OCI-LY1 (cell line): ENCODE data around the gene LIX1L.
"Not testable (repeated sequence)": the region's sequence is repeated elsewhere in the genome, so short reads cannot be mapped to it uniquely, and the experiment has no call there.

ENCODE experiments used
- H2AFZ ChIP-seq: fragments of 200-600 bp; sonication (generic), shearing (Covaris generic); 2 replicates; pipeline ENCODE4 v1.6.0; 2014; ENCODE audit warnings: antibody characterized with exemption, mild to moderate bottlenecking, low read length
- H3F3A ChIP-seq: fragments of 200-600 bp; sonication (generic), shearing (Covaris generic); 2 replicates; pipeline ENCODE4 v1.6.0; 2014; ENCODE audit warnings: mild to moderate bottlenecking, antibody characterized with exemption, low read length, moderate library complexity; ENCODE audit not compliant: insufficient read depth
- H3K27ac ChIP-seq: fragments of 200-600 bp; sonication (generic); 2 replicates; pipeline ENCODE4 v1.5.1; 2014; ENCODE audit warnings: low read length, mixed run types, mild to moderate bottlenecking, low read depth; ENCODE audit not compliant: poor library complexity, severe bottlenecking
- H3K27me3 ChIP-seq: fragments of 200-600 bp; sonication (generic); 2 replicates; pipeline ENCODE4 v1.6.0; 2014; ENCODE audit warnings: antibody characterized with exemption, mild to moderate bottlenecking, low read length, moderate library complexity; ENCODE audit not compliant: insufficient read depth
- H3K36me3 ChIP-seq: fragments of 200-600 bp; sonication (generic); 2 replicates; pipeline ENCODE4 v1.6.1; 2014; ENCODE audit warnings: mild to moderate bottlenecking, antibody characterized with exemption, low read length, moderate library complexity, mixed read lengths; ENCODE audit not compliant: insufficient read depth
- H3K4me1 ChIP-seq: fragments of 200-600 bp; sonication (generic); 2 replicates; pipeline ENCODE4 v1.5.1; 2014; ENCODE audit warnings: mild to moderate bottlenecking, low read length, moderate library complexity; ENCODE audit not compliant: insufficient read depth, severe bottlenecking
- H3K4me2 ChIP-seq: fragments of 200-600 bp; sonication (generic), shearing (Covaris generic); 2 replicates; pipeline ENCODE4 v1.6.1; 2014; ENCODE audit warnings: low read length
- H3K4me3 ChIP-seq: fragments of 200-600 bp; sonication (generic); 2 replicates; pipeline ENCODE4 v1.5.1; 2014; ENCODE audit warnings: low read length, low read depth, mild to moderate bottlenecking, mixed read lengths; ENCODE audit not compliant: poor library complexity, severe bottlenecking
- H3K79me2 ChIP-seq: fragments of 200-600 bp; shearing (Covaris generic); 2 replicates; pipeline ENCODE4 v1.6.1; 2016; ENCODE audit warnings: mixed run types, low read length, mixed read lengths; ENCODE audit not compliant: insufficient read depth
- H3K9ac ChIP-seq: fragments of 200-600 bp; sonication (generic), shearing (Covaris generic); 2 replicates; pipeline ENCODE4 v1.6.1; 2014; ENCODE audit warnings: mild to moderate bottlenecking, low read length, mixed read lengths
- H3K9me2 ChIP-seq: fragments of 200-600 bp; sonication (generic), shearing (Covaris generic); 2 replicates; pipeline ENCODE4 v1.6.1; 2014; ENCODE audit warnings: low read depth, mild to moderate bottlenecking, low read length, mixed read lengths
- H3K9me3 ChIP-seq: fragments of 200-600 bp; shearing (Covaris generic); 2 replicates; pipeline ENCODE4 v1.6.1; 2014; ENCODE audit warnings: low read length, mixed read lengths
- H4K20me1 ChIP-seq: fragments of 200-600 bp; sonication (generic), shearing (Covaris generic); 2 replicates; pipeline ENCODE4 v1.6.0; 2016; ENCODE audit warnings: mild to moderate bottlenecking, low read length; ENCODE audit not compliant: insufficient read depth
- CTCF ChIP-seq: fragments of 200-600 bp; sonication (generic), shearing (Covaris generic); IDR thresholded peaks from 2 replicates; pipeline ENCODE4 v1.5.1; 2017; ENCODE audit warnings: mild to moderate bottlenecking, antibody characterized with exemption, low read length, moderate library complexity, mixed read lengths
- EZH2 ChIP-seq: fragments of 200-600 bp; sonication (generic), shearing (Covaris generic); IDR thresholded peaks from 2 replicates; pipeline ENCODE4 v1.8.0; 2017; ENCODE audit warnings: borderline replicate concordance, mixed run types, mild to moderate bottlenecking, antibody characterized with exemption, low read length, moderate library complexity, mixed read lengths

Gene LIX1L

GRCh38 chr1:145935708-145936107 is 22.1 kb downstream of the LIX1L start:
- no peak for TF ChIP-seq EZH2
- TF ChIP-seq CTCF: no peak
- Histone ChIP-seq H3K36me3 (peaks cover 13% of the 10 kb centered on the region), H3K4me3 (no peak overlapping the region), H3K79me2 (no peaks in the 10 kb centered on the region), H3K27ac (peak overlapping the region; percentile 10), H3K9me2 (no peaks in the 10 kb centered on the region), H3K9ac (no peak overlapping the region), H3F3A (no peaks in the 10 kb centered on the region), H3K27me3 (no peaks in the 10 kb centered on the region), H3K4me2 (no peak overlapping the region), H2AFZ (no peak overlapping the region), H4K20me1 (no peaks in the 10 kb centered on the region), H3K4me1 (peaks cover 33% of the 10 kb centered on the region), H3K9me3 (no peaks in the 10 kb centered on the region)

GRCh38 chr1:145932522-145933009 is 25.3 kb downstream of the LIX1L start:
- H3K9ac ChIP-seq: peak overlapping the region; percentile 31; the same call in 1 of the 2 replicates
- H3K27me3 ChIP-seq, H3F3A ChIP-seq, H4K20me1 ChIP-seq, H3K9me3 ChIP-seq, H2AFZ ChIP-seq, H3K79me2 ChIP-seq, H3K9me2 ChIP-seq: not testable (repeated sequence)
- H3K4me3 ChIP-seq: peak overlapping the region; percentile 45
- H3K27ac ChIP-seq: peak overlapping the region; percentile 85
- H3K36me3 ChIP-seq: peaks cover 13% of the 10 kb centered on the region; the same call in 1 of the 2 replicates
- H3K4me1 ChIP-seq: peaks cover 34% of the 10 kb centered on the region
- peak overlapping the region; percentile 58 for H3K4me2 ChIP-seq

GRCh38 chr1:145927916-145928643 is 29.7 kb downstream of the LIX1L start:
- TF ChIP-seq CTCF (no peak), EZH2 (no peak)
- H3K79me2 ChIP-seq: peaks cover 9% of the 10 kb centered on the region
- peaks cover 23% of the 10 kb centered on the region for H3K36me3 ChIP-seq
- peak overlapping the region; percentile 85 for H3K4me3 ChIP-seq
- no peaks in the 10 kb centered on the region for H4K20me1 ChIP-seq
- H3K4me2 ChIP-seq: peak overlapping the region; percentile 74
- H3F3A ChIP-seq: peaks cover 3% of the 10 kb centered on the region; the same call in 1 of the 2 replicates
- peaks cover 35% of the 10 kb centered on the region for H3K4me1 ChIP-seq
- peak overlapping the region; percentile 96 for H3K27ac ChIP-seq
- no peaks in the 10 kb centered on the region for H3K27me3 ChIP-seq
- no peak overlapping the region for H2AFZ ChIP-seq
- peak overlapping the region; percentile 98 for H3K9ac ChIP-seq
- no peaks in the 10 kb centered on the region for H3K9me3 ChIP-seq
- H3K9me2 ChIP-seq: no peaks in the 10 kb centered on the region
